ENCODE measurements around the gene ZNF487. TPM values are rescaled to one million over a fixed set of nuclear protein-coding genes. Genes with fewer than 3 reads are reported as not detected.

ZNF487 gene
- 2.5 and 3.3 TPM in 2 replicates for total RNA-seq

DNA sequence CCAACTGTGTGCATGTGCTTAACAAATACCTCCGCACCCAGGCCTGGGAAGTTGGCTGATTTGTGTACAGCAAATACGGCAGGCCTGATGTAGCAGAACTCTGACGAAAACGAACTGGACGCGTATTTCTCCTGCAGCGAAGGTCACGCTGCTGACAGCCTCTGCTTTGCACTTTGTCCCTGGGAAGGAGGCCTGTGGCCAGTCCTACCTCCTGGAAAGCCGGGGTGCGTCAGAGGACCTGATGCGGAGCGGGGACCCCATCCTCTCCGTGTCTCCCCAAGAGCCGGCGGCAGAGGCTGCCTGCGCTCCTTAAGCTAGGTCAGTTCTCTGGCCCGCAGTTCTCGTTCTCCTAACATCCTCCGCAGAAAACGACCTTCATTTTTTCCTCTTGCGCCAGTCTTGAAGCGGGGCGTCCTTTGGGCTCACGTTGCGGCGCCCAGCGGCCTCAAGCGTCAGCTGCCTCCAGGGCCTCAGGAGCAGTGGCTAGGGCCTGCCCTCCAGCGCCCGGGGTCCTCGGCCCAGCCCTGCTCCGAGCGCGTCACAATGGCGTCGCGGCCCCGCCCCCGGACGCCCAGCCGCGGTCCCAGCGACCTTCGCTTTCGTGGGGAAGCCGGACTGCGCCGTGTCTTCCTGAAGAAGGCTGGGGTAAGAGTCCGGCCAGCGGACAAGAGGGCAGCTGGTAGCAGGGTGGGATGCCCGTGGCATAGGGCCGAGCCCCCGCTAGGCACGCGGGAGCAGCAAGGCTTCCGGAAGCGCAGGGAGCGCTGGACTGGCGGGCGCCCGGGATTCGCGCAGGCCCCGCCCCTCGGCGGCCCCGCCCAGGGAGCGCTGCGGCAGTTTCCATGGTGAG lies at the start of gene ZNF487:
Gene ZNF487, plus strand, starts transcription at position 821 of the 850 bp plus-strand sequence. CDS start 38,703 bp downstream, outside the sequence.

GRCh38 chr10:43408710-43409384 lies 28.1 kb upstream of the ZNF487 start, which contains the start of gene HNRNPF:
HNRNPF (minus strand) TSS chr10:43409186; CDS start chr10:43387884, 21,302 bp downstream.

Other genes starting within 250 kb of the ZNF487 start
- gene RASGEF1A, start 170.0 kb upstream of the ZNF487 start, total RNA-seq = 13.7 and 30.4 TPM in 2 replicates
- not detected in 2 replicates for gene FXYD4, start 65.5 kb upstream of the ZNF487 start, total RNA-seq
- gene HNRNPF, start 27.9 kb upstream of the ZNF487 start, total RNA-seq = 217 and 296 TPM in 2 replicates
- gene ZNF239, start 137.5 kb downstream of the ZNF487 start, total RNA-seq = 0.72 and 1.3 TPM in 2 replicates
- 2.4 and 4.7 TPM in 2 replicates for gene ZNF485, start 169.3 kb downstream of the ZNF487 start, total RNA-seq
- gene ZNF32, start 211.8 kb downstream of the ZNF487 start, total RNA-seq = 21.0 and 22.5 TPM in 2 replicates